Measurements from ENCODE around the gene ZNF334. TPM values are rescaled to one million over a fixed set of nuclear protein-coding genes. Genes with fewer than 3 reads are reported as not detected.

ZNF334 gene
- total RNA-seq, 1 donor from 2014 or later: 0.13 TPM

DNA sequence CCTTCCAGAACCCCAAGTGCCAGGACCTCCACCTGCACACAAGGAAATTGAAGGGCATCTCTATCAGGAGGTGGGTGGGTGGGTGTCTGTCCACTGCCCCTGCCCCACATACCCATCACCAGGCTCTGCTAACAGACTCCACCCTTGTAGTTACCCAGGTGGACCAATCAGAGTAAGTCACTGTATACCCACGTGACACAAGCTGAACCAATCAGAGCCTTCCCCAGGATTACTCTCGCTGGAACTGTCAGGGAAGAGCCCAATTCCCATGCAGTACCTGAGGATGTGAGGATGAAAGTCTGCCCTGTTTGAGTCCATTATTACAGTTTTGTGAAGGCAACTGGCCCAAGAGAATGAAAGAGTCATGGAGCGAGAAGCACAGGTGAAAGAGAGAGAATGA is 32.9 kb upstream of the ZNF334 start:
- DNase-seq (ENCODE audit: low read depth in 2 of 2): no peak

DNA sequence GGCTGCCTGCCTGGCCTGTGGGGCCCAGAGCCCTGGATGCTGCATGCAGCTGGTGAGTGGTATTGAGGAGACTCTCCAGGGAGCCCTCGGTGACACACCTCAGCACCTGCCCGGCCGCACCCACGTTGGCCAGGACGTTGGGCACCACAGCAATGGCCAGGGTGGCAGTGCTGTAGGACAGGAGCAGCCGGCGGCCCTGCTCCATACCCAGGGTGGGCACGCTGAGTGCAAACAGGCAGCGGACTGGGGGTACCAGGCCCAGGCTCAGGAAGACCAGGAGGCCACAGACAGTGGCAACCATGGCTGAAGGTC is 32.4 kb upstream of the ZNF334 start:
- no peak for DNase-seq (ENCODE audit: low read depth in 2 of 2)

DNA sequence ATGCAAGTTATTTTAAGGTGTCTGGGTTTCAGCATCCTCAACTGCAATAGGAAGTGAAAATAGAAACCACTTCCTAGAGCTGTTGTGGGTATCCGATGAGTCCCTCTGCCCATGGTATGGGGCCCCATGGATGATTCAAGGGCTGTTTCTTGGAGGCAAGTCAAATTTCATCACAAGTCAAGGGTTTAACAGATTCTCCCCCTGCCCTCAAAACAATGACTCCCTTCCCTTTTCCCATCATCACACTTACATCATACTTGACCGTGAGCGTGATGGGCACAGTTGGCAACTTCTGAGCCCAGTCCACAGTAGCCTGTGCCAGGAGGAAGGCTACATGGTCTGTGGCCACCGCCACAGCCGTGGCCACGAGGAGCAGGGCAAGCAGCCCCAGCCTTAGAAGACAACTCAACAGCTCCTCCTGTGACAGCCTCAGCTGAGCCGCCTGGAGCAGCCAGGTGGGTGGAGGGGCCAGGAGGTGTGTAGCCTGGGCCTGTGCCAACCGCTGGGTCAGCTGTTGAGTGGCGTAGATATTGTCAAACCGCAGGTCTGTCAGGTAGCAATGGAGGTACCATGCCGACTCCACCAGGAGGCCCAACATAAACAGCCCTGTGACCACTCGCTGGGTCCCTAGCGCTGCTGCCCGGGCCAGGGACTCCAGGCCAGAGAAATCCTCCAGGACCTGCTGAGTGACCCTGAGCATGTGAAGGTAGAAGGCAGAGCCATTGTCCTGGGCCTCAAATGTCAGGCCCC is 31.9 kb upstream of the ZNF334 start:
- no peak for DNase-seq (ENCODE audit: low read depth in 2 of 2)

DNA sequence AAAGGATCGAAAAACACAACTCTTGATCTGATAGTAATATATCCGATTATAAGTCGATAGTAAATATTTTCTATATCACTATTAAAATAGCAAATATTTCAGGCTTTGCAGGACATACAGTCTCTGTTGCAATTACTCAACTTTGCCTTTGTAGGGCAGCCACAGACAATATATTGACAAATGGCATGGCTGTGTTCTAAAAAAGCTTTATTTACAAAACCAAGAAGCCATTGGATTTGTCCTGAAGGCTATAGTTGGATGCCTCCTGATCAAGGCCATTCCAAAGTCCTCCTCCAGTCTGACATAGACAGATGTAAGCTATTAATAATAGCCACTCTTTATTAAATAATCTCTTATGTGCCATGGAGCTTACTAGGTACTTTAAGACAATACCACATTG is 31.2 kb upstream of the ZNF334 start:
- DNase-seq (ENCODE audit: low read depth in 2 of 2): no peak

DNA sequence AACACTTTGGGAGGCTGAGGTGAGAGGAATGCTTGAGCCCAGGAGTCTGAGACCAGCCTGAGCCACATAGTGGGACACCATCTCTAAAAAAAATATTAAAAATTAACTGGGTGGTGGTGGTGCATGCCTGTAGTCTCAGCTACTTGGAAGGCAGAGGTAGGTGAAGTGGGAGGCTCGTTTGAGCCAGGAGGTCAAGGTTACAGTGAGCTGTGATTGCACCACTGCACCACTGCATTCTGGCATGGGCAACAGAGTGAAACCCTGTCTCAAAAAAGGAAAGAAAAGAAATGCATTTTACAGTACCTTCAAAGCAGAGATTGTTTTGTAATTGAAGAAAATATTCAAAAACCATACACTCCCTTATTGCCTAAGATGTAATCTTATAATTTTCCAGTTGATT is 30.6 kb upstream of the ZNF334 start:
- no peak for DNase-seq (ENCODE audit: low read depth in 2 of 2)

DNA sequence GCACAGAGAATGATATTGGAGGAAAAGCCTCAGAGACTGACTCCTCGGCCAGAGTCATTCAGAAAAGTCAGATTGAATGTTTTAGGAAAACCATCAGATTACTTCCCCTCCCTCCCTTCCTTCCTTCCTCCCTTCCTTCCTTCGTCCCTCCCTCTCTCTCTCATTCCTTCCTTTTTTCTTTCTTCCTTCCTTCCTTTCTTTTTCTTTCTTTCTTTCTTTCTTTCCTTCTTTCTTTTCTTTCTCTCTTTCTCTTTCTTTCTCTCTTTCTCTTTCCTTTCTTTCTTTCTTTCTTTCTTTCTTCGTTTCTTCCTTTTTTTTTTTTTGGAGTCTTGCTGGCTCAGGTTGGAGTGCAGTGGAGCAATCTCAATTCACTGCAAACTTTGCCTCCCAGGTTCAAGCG is 29.7 kb upstream of the ZNF334 start:
- DNase-seq (ENCODE audit: low read depth in 2 of 2): no peak

DNA sequence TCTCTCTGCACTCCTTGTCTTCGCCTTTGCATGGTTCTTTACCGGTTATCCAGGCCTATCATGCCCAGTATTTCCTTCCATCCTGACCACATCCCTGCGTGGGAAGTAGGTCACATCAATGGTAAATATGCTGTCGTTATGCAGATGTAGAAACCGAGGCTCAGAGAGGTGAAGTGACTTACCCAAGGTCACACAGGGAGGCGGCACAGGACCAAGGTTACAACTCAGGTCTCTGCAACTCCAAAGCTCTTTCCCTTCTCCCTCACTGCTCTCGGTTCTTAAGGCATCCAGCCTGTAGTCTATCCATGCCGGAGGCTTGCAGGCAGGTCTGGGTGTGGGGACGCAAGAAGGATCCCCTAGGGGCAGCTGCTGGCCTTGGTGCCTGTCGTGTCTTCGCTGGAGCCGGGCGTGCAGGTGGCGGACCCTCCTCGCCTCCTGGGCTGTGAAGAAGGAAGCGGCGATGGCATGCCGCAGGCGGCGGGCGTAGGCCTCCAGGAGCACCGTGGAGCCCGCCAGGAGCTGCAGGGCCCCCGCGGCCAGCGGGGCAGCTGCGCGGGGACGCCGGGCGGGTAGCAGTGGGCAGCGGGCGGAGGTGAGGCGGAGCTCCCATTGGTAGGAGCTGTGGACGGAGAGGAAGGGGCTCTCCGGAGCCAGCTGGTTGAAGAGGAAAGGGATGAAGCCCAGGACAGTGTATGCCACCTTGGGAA is 28.0 kb upstream of the ZNF334 start:
- DNase-seq (ENCODE audit: low read depth in 2 of 2): no peak

DNA sequence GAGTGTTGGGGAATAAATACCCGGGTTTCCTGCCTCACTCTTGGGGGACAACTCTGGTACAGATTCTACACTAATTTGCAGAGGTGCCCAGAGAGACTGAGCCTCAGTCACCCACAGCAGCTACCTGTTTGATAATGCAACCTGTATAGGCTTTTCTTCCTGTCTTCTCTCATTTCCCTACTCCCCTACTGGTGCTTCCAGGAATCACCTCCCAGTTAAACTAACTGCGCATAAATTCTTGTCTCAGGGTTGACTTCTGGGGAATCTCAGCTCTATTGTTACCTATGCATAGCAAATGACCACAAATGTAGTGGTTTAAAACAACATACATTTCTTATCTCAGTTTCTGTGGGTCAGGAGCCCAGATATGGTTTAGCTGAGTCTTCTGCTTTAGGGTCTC is 25.8 kb upstream of the ZNF334 start:
- DNase-seq (ENCODE audit: low read depth in 2 of 2): no peak

DNA sequence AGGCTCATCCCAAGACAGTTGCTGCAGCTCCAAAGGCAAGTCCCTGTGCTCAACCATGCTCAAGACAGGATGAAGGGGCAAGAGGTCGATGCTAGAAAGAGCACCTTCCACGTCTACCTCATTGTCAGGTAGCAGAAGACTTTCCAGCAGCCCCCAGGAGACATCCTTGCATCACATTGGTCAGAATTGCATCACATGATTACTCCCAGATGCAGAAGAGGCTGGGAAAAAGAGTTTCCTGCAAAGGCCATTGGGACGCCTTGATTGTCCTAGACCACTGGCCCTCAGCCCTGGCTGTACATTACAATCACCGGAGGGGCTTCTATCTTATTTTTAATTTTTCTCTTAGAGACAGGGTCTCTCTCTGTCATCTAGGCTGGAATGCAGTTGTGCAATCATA is 17.3 kb upstream of the ZNF334 start:
- DNase-seq (ENCODE audit: low read depth in 2 of 2): no peak

DNA sequence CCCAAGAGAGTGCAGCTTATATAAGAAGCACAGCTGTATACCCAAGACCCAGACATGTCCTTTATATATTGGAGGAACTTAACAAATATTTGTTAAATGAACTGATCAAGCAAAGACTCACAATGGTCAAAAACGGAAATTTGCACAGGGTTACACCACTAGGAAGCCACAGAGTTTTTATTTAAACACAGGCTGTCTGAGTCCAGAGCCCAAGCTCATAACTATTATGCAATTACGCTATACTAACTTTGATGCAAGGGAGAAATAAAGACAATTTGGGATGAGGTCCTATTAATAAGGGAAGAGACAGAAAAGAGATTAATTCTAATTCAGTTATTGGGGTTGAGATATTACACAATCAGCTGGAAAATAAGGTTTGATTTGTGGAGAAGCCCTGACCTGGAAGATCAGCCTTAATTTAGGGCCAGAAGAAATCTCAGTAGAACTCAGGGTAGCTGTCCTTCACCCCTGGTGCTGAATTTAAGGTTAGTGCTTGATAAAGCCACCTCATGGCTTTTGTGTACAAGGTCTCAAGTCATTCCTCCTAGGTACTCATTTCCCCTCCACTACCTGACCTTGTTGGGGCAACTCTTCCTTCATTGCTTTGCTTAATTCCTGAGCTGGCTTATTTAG is 10.5 kb upstream of the ZNF334 start:
- peak in 1 of 2 donors; percentile 5 for DNase-seq (ENCODE audit: low read depth in 2 of 2)

DNA sequence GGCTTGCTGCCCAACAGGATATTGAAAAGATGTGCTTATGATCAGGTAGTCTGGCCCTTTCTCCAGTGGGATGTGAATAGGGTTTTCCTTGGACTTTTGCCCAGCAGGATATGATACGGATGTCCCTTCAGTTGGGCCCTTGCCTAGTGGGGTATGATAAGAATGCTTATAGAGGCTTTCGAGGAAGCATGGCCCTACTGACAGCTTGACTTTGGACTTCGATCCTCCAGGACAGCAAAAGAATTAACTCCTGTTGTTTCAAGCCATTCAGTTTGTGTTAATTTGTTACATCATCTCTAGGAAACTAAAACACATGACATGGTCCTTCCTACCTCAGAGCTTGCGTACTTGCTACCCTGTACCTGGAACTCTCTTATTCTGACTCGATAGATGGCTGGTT is 9.7 kb upstream of the ZNF334 start:
- DNase-seq (ENCODE audit: low read depth in 2 of 2): no peak

DNA sequence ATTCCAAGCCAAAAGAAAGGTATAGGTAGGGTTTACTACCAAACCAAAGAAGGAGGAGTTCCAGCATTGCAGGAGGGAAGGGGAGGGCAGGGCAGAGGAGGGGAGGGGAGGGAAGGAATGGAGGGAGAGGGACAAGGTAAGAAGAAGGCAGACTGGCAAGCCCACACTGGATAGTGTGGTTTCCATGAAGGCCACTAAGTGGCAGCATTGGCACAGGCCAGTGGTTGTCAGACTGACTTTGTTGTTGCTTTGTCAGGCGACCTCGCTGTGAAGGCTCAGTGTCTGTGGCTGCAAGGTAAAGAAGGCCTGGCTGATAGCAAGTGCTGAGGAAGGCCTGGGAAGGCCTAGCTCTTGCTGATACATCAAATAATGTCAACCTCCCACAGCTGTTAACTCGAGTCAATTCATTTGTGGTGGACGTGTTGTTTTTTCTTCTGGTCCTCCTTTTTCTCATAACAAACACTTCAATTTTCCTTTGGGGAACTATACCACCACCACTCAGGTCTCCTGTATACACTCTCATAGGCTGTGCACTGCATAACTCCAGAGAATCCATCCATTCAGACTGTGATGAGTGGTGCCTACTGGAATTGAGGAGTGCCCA is 7.7 kb upstream of the ZNF334 start:
- peak; percentile 56 to 77 for DNase-seq (ENCODE audit: low read depth in 2 of 2)

DNA sequence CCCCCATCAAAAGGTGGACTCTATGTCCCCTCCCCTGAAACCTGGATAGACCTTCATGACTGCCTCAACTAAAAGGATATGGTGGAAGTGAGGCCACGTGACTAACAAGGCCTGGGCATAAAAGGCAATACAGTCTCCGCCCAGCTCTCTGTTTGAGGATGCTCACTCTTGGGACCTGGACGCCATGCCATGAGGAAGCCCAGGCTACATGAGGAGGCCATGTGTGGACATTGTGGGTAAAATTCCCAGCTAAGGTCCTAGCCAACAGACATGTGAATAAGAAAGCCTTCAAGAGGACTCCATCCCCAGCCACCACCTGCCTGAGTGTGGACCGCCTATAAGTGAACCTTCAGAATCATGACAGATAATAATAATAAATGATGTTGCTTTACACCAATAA is 7.2 kb upstream of the ZNF334 start:
- no peak for DNase-seq (ENCODE audit: low read depth in 2 of 2)

DNA sequence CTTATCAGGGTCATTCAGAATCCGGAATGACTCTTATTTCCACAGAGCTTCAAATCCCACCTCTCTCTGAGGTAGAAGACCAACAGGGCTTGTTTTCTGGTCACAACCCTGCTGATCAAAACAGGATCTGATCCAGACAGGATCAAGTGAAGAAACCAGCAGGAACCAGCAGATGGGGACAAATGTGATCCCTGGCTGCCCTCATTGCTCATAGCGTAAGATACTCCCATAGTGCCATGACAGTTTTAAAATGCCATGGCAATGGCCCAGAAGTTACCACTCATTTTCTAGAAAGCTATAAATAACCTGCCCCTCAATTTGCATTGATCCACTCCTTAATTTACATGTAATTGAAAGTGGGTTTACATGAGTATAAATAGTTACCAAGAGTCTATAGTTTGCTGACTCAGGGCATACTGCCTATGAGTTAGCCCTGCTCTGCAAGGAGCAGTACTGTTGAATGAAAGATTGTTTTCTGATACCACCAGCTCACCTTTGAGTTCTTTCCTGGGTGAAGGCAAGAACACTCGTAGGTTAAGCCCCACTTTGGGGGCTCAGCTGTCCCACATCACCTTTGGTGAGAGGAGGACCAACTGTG is 6.2 kb upstream of the ZNF334 start:
- DNase-seq (ENCODE audit: low read depth in 2 of 2): no peak

DNA sequence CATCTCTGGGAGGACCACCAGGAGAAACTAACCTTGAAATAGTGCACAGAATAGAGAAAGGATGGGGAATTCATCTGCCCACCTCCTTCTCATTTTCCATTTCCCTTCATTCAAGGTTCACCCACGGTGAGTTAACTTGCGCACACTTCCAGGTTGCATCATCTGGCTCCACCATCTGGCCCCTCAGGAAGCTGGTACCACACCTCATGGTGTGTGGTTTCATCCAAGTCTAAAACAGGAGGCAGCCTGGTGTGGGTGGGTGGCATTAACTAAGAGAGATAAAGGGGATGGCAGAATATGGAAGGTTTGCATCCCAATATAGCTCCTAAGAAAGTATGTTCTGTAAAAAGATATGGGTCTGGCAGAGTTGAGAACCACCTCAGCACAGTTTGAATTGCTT is 3.8 kb downstream of the ZNF334 start:
- no peak for DNase-seq (ENCODE audit: low read depth in 2 of 2)

DNA sequence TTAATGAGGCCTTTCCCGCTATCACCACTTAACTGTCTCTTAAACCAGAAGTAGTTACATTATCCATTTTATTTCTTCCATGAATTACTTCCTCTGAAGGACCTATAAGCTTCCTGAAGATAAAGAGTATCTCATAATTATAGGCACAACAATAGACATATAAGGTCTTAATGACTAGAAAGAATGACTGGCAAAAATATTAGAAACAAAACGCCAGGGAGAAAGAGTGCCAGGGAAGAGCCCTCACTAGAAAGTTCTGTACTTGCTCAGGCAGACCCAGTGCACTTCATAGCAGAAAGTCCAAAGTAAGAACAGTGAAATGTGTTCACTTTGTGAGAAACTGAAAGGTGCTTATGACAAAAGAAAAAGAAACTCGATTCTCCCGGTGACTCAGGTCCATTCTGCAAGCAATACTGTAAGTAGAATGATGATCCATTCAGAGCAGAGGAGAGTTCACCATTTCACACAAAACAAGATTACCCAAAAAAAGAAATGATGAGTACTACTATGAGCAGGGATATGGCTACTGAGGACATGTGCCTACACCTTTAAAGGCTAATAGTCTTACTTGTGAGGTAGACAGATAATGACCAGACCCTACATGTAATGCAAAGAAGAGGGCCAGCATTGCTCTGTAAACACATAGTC is 5.5 kb downstream of the ZNF334 start:
- no peak for DNase-seq (ENCODE audit: low read depth in 2 of 2)

DNA sequence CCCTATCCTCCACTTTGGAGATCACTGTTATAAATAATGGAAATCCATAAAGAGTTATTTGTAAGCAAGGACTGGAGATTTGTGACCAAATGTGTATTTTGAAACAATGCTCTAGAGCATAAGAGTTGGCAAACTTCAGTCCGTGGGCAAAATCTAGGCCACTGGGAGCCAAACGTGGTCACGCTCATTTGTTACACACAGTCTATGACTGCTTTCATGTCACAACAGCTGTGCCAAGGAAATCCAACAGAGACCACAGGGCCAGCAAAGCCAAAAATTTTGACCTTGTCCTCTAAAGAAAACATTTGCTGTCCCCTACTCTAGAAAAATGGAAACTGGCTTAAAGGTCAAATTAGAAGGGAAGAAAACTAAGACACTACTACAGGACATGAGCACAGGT is 7.9 kb downstream of the ZNF334 start:
- no peak for DNase-seq (ENCODE audit: low read depth in 2 of 2)

DNA sequence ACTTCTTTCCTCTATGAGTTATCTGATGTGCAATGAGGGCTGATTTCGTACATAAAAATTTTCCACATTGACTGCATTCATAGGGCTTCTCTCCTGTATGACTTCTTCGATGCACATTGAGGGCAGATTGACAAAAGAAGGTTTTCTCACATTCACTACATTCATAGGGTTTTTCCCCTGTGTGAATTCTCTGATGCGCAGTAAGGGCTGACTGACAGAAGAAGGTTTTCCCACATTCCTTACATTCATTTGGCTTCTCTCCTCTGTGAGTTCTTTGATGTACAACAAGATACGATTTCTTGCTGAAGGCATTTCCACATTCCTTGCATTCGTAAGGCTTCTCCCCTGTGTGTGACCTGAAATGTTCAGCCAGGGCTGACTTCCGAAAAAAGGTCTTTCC is 11.4 kb downstream of the ZNF334 start:
- no peak for DNase-seq (ENCODE audit: low read depth in 2 of 2)

DNA sequence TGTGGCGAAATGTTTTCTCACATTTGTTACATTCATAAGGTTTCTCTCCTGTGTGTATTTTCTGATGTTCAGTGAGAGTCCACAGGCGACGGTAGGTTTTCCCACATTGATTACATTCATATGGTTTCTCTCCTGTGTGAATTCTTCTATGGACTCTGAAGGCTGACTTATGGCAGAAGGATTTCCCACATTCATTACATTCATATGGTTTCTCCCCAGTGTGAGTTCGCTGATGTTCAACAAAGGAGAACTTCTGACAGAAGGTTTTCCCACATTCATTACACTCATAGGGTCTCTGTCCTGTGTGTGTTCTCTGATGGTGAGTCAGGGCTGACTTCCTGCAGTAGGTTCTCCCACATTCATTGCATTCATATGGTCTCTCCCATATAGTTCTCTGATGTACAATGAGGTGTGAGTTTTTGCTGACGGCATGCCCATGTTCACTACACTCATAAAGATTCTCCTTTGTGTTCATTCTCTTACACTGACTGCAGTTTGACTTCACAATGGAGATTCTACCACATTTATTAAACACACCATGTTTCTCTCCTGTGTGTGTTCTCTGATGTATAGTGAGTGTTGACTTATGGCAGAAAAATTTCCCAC is 11.9 kb downstream of the ZNF334 start:
- DNase-seq (ENCODE audit: low read depth in 2 of 2): no peak

DNA sequence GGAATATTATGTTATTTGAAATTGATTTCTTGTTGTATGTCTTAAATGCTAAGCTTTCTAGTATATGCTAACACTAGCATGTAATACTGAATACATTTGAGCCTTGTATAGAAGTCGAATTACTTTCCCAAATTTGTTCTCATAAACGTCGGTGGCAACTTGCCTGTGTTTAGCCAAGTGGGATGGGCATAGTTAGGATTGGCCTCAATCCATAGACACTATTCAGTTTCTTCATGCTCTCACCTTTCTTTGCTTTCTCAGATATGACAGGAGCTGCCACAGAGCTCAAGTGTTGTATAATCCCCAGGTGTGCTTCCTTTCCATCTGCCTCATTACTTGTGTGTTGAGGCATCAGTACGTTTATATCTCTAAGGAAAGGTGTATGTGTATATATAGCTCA is 19.3 kb downstream of the ZNF334 start:
- no peak for DNase-seq (ENCODE audit: low read depth in 2 of 2)

DNA sequence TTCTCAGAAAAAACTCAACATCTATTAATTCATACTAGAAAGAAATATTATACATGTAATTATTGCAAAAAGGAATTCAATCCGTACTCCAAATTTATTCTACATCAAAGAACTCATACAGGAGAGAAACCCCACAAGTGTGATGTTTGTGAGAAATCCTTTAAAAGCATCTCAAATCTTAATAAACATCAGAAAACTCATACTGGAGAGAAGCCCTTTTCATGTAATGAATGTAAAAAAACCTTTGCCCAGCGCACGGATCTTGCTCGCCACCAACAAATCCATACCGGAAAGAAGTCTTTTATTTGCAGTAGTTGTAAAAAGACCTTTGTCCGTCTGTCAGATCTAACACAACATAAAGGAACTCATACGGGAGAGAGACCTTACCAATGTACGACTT is 22.0 kb downstream of the ZNF334 start:
- no peak for DNase-seq (ENCODE audit: low read depth in 2 of 2)

Data from dermis microvascular lymphatic vessel endothelial cell (primary cell).